ENCODE measurements around the gene YWHAQ. TPM values are rescaled to one million over a fixed set of nuclear protein-coding genes. Genes with fewer than 3 reads are reported as not detected.
A peak's percentile ranks its signal among the peaks of the same experiment; 100 is the strongest.

Gene YWHAQ
- total and polyA plus RNA-seq, 9 of the 15 experiments (the other 6 are each of a cell fraction or from before 2014, with no cell fraction given) = 63.1 to 359 (median 203) TPM

- TF ChIP-seq NRF1 (conservative IDR thresholded peaks at IDR 0.05 in 1 of 2, IDR thresholded peaks at IDR 0.05 in 1 of 2) (peak; percentile 69 to 74), FOXK2 (conservative IDR thresholded peaks at IDR 0.05 in 1 of 2, IDR thresholded peaks at IDR 0.05 in 1 of 2; ENCODE audit: low read depth in 2 of 2) (peak in 1 of 2 experiments; percentile 62; a peak in 2 of 4 replicates), KHSRP (IDR thresholded peaks at IDR 0.05) (no peak), HDAC1 (IDR thresholded peaks at IDR 0.05) (no peak), RNF219 (CRISPR knock-in tag; IDR thresholded peaks at IDR 0.05) (no peak), CAMTA2 (CRISPR knock-in tag; conservative IDR thresholded peaks at IDR 0.05) (no peak), JUND (IDR thresholded peaks at IDR 0.05; ENCODE audit: borderline replicate concordance, low read depth, low read length) (peak; percentile 1; the same call in 1 of the 2 replicates), JUND (tag; IDR thresholded peaks at IDR 0.05; ENCODE audit: borderline replicate concordance, low read depth, low read length) (peak; percentile 42; the same call in 1 of the 3 replicates), HDGF (IDR thresholded peaks at IDR 0.05) (no peak), CHCHD3 (CRISPR knock-in tag; IDR thresholded peaks at IDR 0.05) (no peak), NFIC (IDR thresholded peaks at IDR 0.05) (peak; percentile 11; the same call in 1 of the 2 replicates), ZNF589 (CRISPR knock-in tag; IDR thresholded peaks at IDR 0.05; ENCODE audit: low read depth) (peak; percentile 32; the same call in 1 of the 2 replicates), FOXJ3 (CRISPR knock-in tag; IDR thresholded peaks at IDR 0.05) (no peak), U2AF2 (optimal IDR thresholded peaks at IDR 0.05; ENCODE audit: low read depth, low read length) (no peak), NFYB (IDR thresholded peaks at IDR 0.05; ENCODE audit: extremely low read depth, insufficient read length) (peak; percentile 87), ZNF277 (CRISPR knock-in tag; IDR thresholded peaks at IDR 0.05; ENCODE audit: borderline replicate concordance) (no peak), PCBP1 (IDR thresholded peaks at IDR 0.05; ENCODE audit: low read depth, low read length, poor library complexity, severe bottlenecking) (no peak), PML (IDR thresholded peaks at IDR 0.05; ENCODE audit: low read length) (peak; percentile 81)
- TF ChIP-seq, protein P1, sequence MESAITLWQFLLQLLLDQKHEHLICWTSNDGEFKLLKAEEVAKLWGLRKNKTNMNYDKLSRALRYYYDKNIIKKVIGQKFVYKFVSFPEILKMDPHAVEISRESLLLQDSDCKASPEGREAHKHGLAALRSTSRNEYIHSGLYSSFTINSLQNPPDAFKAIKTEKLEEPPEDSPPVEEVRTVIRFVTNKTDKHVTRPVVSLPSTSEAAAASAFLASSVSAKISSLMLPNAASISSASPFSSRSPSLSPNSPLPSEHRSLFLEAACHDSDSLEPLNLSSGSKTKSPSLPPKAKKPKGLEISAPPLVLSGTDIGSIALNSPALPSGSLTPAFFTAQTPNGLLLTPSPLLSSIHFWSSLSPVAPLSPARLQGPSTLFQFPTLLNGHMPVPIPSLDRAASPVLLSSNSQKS (CRISPR knock-in tag; IDR thresholded peaks at IDR 0.05) = no peak
- TF ChIP-seq, protein P2, sequence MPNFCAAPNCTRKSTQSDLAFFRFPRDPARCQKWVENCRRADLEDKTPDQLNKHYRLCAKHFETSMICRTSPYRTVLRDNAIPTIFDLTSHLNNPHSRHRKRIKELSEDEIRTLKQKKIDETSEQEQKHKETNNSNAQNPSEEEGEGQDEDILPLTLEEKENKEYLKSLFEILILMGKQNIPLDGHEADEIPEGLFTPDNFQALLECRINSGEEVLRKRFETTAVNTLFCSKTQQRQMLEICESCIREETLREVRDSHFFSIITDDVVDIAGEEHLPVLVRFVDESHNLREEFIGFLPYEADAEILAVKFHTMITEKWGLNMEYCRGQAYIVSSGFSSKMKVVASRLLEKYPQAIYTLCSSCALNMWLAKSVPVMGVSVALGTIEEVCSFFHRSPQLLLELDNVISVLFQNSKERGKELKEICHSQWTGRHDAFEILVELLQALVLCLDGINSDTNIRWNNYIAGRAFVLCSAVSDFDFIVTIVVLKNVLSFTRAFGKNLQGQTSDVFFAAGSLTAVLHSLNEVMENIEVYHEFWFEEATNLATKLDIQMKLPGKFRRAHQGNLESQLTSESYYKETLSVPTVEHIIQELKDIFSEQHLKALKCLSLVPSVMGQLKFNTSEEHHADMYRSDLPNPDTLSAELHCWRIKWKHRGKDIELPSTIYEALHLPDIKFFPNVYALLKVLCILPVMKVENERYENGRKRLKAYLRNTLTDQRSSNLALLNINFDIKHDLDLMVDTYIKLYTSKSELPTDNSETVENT (CRISPR knock-in tag; IDR thresholded peaks at IDR 0.05) = no peak
- TF ChIP-seq, protein P3, sequence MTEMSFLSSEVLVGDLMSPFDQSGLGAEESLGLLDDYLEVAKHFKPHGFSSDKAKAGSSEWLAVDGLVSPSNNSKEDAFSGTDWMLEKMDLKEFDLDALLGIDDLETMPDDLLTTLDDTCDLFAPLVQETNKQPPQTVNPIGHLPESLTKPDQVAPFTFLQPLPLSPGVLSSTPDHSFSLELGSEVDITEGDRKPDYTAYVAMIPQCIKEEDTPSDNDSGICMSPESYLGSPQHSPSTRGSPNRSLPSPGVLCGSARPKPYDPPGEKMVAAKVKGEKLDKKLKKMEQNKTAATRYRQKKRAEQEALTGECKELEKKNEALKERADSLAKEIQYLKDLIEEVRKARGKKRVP (CRISPR knock-in tag; IDR thresholded peaks at IDR 0.05) = no peak
These were observed at the start of gene YWHAQ (continued) for GRCh38 chr2:9630736-9631552.

Measured in K562 (cell line).